Stimulated activated CD4-positive, alpha-beta T cell treated with anti-CD3 and anti-CD28 coated beads, TNF-alpha, amount 100 ng/mL, for 24 hours (primary cell): ENCODE results near the gene LAMA1.

Experiments
- DNase-seq, 3 experiments: peaks; one replicate each; pipeline ENCODE4 v3.0.0-alpha.2; 2020; ENCODE audit warnings: low read depth in 3 of 3

LAMA1 gene

GRCh38 chr18:7056026-7056425, 61.6 kb downstream of the LAMA1 start:
- DNase-seq, result no peak

DNA sequence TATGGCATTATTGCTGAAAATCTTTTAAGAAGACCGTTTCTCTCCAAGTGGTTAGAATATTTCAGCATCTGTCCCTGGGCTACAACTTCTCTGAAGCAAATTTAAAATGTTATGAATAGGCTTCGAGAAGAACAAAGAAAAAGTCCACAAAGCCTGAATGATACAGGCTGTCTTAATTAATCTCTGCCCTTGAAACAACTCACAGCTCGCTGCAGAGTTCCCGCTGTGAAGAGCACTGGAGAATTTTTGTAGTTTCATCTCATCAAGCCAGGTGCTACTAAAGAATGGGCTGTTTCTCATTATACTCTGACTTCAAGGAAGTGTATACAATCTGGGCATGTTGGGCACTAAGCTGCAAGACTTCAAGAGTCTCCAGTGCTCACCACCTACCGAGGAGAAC, 67.6 kb downstream of the LAMA1 start:
- DNase-seq, result no peak

- DNase-seq, result no peak
Measured at GRCh38 chr18:7048081-7048480, 69.5 kb downstream of the LAMA1 start.

DNA sequence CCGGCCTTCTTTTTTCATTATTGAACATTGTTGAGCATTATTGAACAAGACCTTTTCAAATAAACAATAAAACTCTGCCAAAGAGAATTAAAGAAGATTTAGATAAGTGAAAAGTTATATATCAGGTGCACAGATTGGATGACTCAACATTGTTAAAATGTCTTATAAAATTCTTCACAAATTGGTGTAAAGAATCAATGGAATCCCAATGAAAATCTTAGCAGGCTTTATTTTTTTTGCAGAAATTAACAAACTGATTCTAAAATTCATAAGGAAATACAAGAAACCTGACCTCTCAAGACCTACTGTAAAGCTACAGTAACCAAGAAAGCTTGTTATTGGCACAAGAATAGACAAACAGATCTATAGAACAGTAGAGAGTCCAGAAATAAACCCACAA, 70.3 kb downstream of the LAMA1 start:
- DNase-seq, result no peak

GRCh38 chr18:7038330-7038851, 79.2 kb downstream of the LAMA1 start:
- DNase-seq, result no peak

- no peak for DNase-seq
Measured at GRCh38 chr18:7037470-7037869, 80.1 kb downstream of the LAMA1 start.

DNA sequence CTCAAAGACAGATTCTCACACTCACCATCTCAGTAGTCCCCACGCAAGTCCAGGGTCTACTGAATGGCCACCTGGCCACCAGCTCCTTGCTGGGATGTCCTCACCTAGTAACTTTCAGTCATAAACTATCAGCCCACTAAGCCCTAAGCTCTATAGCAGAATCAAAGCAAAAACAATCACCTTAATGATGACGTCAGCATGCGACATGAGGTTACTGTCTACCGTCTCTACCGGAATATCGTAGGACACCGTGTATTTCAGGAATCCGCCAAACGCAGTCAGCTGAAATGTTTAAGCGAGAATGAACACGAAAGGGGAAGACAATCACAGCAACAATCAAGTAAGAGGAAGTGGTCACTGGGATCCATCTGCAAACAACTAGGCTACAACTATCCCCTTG, 81.8 kb downstream of the LAMA1 start:
- no peak for DNase-seq

DNA sequence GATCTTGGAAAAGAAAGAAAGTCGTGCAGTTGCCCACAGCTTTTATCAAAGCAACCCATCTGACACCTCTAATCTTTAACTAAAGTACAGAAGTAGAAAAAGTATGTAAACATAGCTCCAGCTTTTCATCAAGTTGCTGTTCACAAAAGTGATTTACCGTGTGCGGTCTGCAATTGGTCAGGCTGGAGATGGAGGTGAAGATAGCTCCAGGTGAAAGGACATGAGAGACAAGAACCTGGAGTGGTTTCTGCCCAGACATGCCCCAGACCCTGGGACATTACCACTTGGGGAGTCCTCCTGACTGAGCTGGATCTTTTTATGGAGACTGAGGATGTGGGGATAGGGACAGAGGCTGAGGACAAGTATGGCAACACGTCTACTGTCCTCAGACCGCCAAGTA, 82.7 kb downstream of the LAMA1 start:
- DNase-seq, result no peak

- no peak for DNase-seq
Measured at GRCh38 chr18:7032537-7032936, 85.1 kb downstream of the LAMA1 start.

GRCh38 chr18:7028625-7029024, 89.0 kb downstream of the LAMA1 start:
- no peak for DNase-seq

- no peak for DNase-seq
Measured at GRCh38 chr18:7025194-7025593, 92.4 kb downstream of the LAMA1 start.

GRCh38 chr18:7023581-7023980, 94.0 kb downstream of the LAMA1 start:
- DNase-seq, result no peak

GRCh38 chr18:7023063-7023580, 94.5 kb downstream of the LAMA1 start:
- DNase-seq, result no peak

GRCh38 chr18:7021994-7022840, 95.4 kb downstream of the LAMA1 start:
- no peak for DNase-seq

DNA sequence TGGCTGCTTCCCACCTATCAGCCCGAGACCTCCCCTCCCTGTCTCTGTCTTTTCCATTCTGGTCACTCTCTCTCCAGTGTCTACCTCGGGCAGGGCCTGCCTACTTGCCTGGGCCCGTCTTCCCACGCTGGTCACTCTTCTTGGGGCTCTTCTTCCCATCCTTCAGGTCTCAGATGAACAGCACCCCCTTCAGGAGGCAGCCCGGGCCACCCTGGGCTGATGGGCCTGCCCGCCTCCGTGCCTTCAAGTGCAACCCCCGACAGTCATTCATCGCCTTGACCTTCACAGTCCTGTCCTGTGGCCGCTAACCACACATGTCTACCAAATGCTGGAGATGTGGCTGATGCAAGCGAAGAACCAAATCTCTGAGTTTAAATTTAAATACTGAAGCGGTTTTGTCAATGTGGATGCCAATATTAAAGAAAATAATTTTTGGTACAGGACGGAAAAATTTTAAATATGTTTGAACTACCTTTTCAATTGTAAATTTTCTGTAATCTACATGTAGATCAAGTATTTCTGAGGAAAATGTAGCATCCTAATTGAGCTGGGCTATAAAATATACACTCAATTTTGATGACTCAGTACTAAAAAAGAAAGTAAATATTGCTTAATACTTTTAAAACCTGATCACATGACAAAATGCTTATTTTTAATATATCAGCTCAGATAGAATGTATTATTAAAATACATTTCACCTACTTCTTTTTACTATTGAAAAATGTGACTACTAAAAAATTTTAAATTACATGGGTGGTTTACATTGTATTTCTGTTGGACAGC, 96.4 kb downstream of the LAMA1 start:
- DNase-seq, result no peak

DNA sequence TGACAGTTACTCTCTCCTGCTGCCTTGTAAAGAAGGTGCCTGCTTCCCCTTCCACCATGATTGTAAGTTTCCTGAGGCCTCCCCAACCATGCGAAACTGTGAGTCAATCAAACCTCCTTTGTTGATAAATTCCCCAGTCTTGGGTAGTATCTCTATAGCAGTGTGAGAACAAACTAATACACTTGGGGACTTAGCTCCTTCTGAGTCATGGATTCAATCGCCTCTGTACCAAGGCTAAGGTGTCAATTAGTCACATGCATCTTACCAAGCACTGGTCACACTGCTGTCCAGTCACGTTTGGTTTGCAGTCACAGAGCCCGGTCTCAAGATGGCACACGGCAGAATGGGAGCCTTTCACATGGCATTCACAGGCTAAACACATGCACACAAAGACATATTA, 100.6 kb downstream of the LAMA1 start:
- DNase-seq, result no peak

GRCh38 chr18:7011142-7011541, 106.5 kb downstream of the LAMA1 start:
- DNase-seq, result no peak

- DNase-seq, result no peak
Measured at GRCh38 chr18:7004009-7004408, 113.6 kb downstream of the LAMA1 start.

DNA sequence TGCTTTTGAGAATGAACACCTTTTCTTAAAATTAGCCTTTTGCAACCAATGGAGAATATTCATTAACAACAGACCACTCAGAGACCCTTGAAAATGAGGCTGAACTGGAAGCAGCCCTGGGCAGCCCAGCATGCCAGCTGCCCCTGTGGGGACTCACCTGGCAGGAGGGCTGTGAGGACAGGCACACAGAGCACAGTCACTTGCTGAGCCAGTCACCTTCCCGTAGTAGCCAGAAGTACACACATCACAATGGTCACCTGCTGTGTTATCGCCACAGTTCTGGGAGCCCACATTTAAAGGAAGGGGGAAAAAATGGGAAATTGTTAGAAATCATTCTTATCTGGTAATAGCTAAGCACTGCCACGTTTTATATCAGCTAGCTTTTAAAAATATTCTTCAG, 115.5 kb downstream of the LAMA1 start:
- DNase-seq, result no peak

GRCh38 chr18:7000484-7001096, 117.0 kb downstream of the LAMA1 start:
- no peak for DNase-seq

DNA sequence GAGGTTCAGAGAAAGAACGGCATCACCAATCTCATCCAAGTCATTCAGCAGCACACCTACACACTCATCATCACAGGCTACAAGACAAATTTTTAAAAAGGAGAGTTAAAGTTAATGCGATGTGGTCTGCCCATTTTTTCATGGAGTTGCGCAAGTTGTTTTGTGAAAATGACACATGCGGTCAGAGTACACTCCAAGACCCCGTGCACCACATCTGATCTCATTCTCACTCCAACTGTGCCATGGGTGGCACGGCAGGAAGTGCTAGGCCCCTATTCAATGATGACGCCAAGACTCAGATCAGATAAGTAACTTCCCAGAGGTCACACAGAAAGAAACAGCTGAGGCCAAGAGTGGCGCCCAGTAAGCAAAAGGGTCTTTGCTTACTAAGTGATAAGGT, 119.8 kb downstream of the LAMA1 start:
- DNase-seq, result no peak

- DNase-seq, result no peak
Measured at GRCh38 chr18:6994771-6995430, 122.7 kb downstream of the LAMA1 start.
